GM12878 (cell line): ENCODE data around the gene GPC5. TPM values are rescaled to one million over a fixed set of nuclear protein-coding genes. Genes with fewer than 3 reads are reported as not detected.

Experiments
- ATAC-seq: fragments of 200-7000 bp; cut with Tn5 transposase; 3 replicates; pipeline ENCODE4 v1.9.1; 2020; ENCODE audit warnings: mild to moderate bottlenecking, moderate library complexity
- BruUV-seq: library from RNA; stranded (reverse); fragments of 400-500 nt; replicated peaks from 2 replicates; lab custom pipeline; 2021; lab: Mats Ljungman, UMichigan
- CTCF ChIA-PET: fragments of 300-600 bp; sonication (Branson Sonifier 250); formaldehyde crosslinking; extraction: SDS; loops from one replicate; lab custom pipeline; 2021; ENCODE audit warnings: inconsistent platforms; lab: Yijun Ruan, JAX
- POLR2A ChIA-PET: fragments of 350-600 bp; formaldehyde crosslinking; extraction: SDS; loops from one replicate; lab custom pipeline; 2021; ENCODE audit warnings: inconsistent platforms; lab: Charles Lee
- RAD21 ChIA-PET: fragments of 300-600 bp; sonication (Branson Sonifier 250); formaldehyde crosslinking; loops from one replicate; lab custom pipeline; 2023; ENCODE audit warnings: antibody characterized with exemption; ENCODE audit not compliant: unreplicated experiment; lab: Charles Lee
- SMC1A ChIA-PET: fragments of 300-600 bp; sonication (Branson Sonifier 250); formaldehyde crosslinking; loops from one replicate; lab custom pipeline; 2023; ENCODE audit not compliant: unreplicated experiment, uncharacterized antibody; lab: Charles Lee
- DNase-seq: peaks from one replicate; pipeline ENCODE4 v3.0.0-alpha.2; 2011; ENCODE audit warnings: low read depth, low spot score
- FAIRE-seq: peaks from 3 replicates; lab custom pipeline; 2011; peaks lifted over from hg19 to GRCh38; lab: Jason Lieb, UNC
- H2AFZ ChIP-seq: 2 replicates; pipeline ENCODE4 v1.6.0; 2011; ENCODE audit warnings: low read depth, low read length, control low read depth; ENCODE audit not compliant: control insufficient read depth
- H3K27ac ChIP-seq: 2 replicates; pipeline ENCODE4 v1.5.1; 2011; ENCODE audit warnings: control low read depth; ENCODE audit not compliant: control insufficient read depth, insufficient read depth
- H3K27me3 ChIP-seq, 2 experiments: replicated peaks in 1 of 2; 2 replicates each; pipeline versions ENCODE4 v1.6.0 to v1.6.1; 2011; ENCODE audit warnings: low read length in 1 of 2; ENCODE audit not compliant: control insufficient read depth in 2 of 2, insufficient read depth in 2 of 2
- H3K36me3 ChIP-seq, 2 experiments: 2 replicates each; pipeline ENCODE4 v1.5.1; 2011; ENCODE audit warnings: low read length in 1 of 2; ENCODE audit not compliant: control insufficient read depth in 2 of 2, insufficient read depth in 2 of 2
- H3K4me1 ChIP-seq: 2 replicates; pipeline ENCODE4 v1.6.1; 2011; ENCODE audit warnings: mild to moderate bottlenecking, low read length, moderate library complexity, mixed read lengths; ENCODE audit not compliant: control insufficient read depth, insufficient read depth
- H3K4me2 ChIP-seq: 2 replicates; pipeline ENCODE4 v1.6.0; 2011; ENCODE audit warnings: control low read depth; ENCODE audit not compliant: control insufficient read depth, insufficient read depth
- H3K4me3 ChIP-seq: fragments of 200-600 bp; sonication (generic); 2 replicates; pipeline ENCODE4 v1.5.1; 2016
- H3K79me2 ChIP-seq: 2 replicates; pipeline ENCODE4 v1.6.0; 2011; ENCODE audit warnings: low read length; ENCODE audit not compliant: control insufficient read depth, insufficient read depth
- H3K9ac ChIP-seq: 2 replicates; pipeline ENCODE4 v1.8.0; 2011; ENCODE audit warnings: low read length, control low read depth, mixed read lengths; ENCODE audit not compliant: control insufficient read depth, insufficient read depth
- H3K9me3 ChIP-seq: replicated peaks from 3 replicates; pipeline ENCODE4 v1.5.1; 2011; ENCODE audit warnings: mild to moderate bottlenecking, low read length; ENCODE audit not compliant: control insufficient read depth, insufficient read depth
- H4K20me1 ChIP-seq: 2 replicates; pipeline ENCODE4 v1.6.0; 2011; ENCODE audit not compliant: control insufficient read depth, insufficient read depth
- BCL11A ChIP-seq: IDR thresholded peaks from 2 replicates; pipeline ENCODE4 v1.6.1; 2011; ENCODE audit warnings: low read depth, low read length
- CBX5 ChIP-seq: sonication (generic); IDR thresholded peaks from 2 replicates; pipeline ENCODE4 v1.6.1; 2016; ENCODE audit warnings: low read depth, moderate library complexity, mild to moderate bottlenecking, inconsistent platforms
- PAX5 ChIP-seq: IDR thresholded peaks from 2 replicates; pipeline ENCODE4 v1.6.1; 2011; ENCODE audit warnings: low read depth, low read length, borderline replicate concordance
- RAD21 ChIP-seq: IDR thresholded peaks from 2 replicates; pipeline ENCODE4 v1.6.1; 2011; ENCODE audit warnings: mild to moderate bottlenecking, low read depth, low read length, moderate library complexity; ENCODE audit not compliant: insufficient read depth
- SMC3 ChIP-seq: IDR thresholded peaks from 2 replicates; pipeline ENCODE4 v1.6.1; 2011; ENCODE audit warnings: low read length, improper control_type of control experiment, borderline replicate concordance
- YY1 ChIP-seq: IDR thresholded peaks from 2 replicates; pipeline ENCODE4 v1.6.1; 2011; ENCODE audit warnings: low read depth, mild to moderate bottlenecking, low read length
- ZNF384 ChIP-seq: IDR thresholded peaks from 2 replicates; pipeline ENCODE4 v1.6.1; 2012; ENCODE audit warnings: low read depth, mild to moderate bottlenecking, low read length, improper control_type of control experiment, borderline replicate concordance
- WGBS: methylation state at CpG from one replicate; pipeline ENCODE4 v1.1.6; 2016; ENCODE audit warnings: low lambda C conversion rate; ENCODE audit not compliant: insufficient replicate concordance, insufficient coverage; ENCODE audit errors: missing lambda C conversion rate; 5-methylcytosine and 5-hydroxymethylcytosine counted together
- in situ Hi-C: fragments of 300-500 bp; cut with MboI; formaldehyde crosslinking; loops from 9 replicates; pipeline ENCODE4 v1.14.3; 2018; ENCODE audit warnings: mixed read lengths
- intact Hi-C: fragments of 100-400 bp; cut with micrococcal nuclease; formaldehyde crosslinking; loops from one replicate; pipeline ENCODE4 v1.14.2; 2022; ENCODE audit not compliant: unreplicated experiment
- polyA plus RNA-seq, 11 experiments: library from polyadenylated mRNA; depleted of rRNA in 4 of 11; unstranded in 6 of 11; stranded (reverse) in 5 of 11; fragments of >200 nt; fragmentation: Nextera tagmentation in 4 of 11; fragmentation: Illumina TruSeq in 1 of 11; extraction: Ambion mirVana in 4 of 11; extraction: Trizol in 1 of 11; gene quantifications; 1 replicate in 1 of 11; 2 replicates in 10 of 11; pipeline versions ENCODE4 v1.2.1 to v1.2.3, GENCODE V29; 2011 to 2016; ENCODE audit warnings: inconsistent platforms in 2 of 11, missing spikeins in 2 of 11, low read depth in 1 of 11
- total RNA-seq, 4 experiments: library from RNA; depleted of rRNA in 3 of 4; stranded (reverse); fragments of >200 nt in 3 of 4; fragmentation: Illumina TruSeq in 1 of 4; extraction: Trizol in 1 of 4; gene quantifications; 2 replicates each; pipeline versions ENCODE4 v1.2.1 to v1.2.3, GENCODE V29; 2013 to 2021
- TF ChIP-seq, protein P1 (sequence below), 3 experiments: IDR thresholded peaks in 2 of 3; conservative IDR thresholded peaks in 1 of 3; 2 replicates each; pipeline ENCODE4 v1.5.1; 2011; ENCODE audit warnings: low read depth in 3 of 3, low read length in 3 of 3, mild to moderate bottlenecking in 3 of 3, control low read depth in 2 of 3, moderate library complexity in 2 of 3, inconsistent platforms in 1 of 3, mixed read lengths in 1 of 3; ENCODE audit not compliant: control insufficient read depth in 2 of 3, insufficient read depth in 1 of 3; ENCODE audit errors: extremely low read depth in 1 of 3
- TF ChIP-seq, protein P2 (sequence below): IDR thresholded peaks from 2 replicates; pipeline ENCODE4 v1.6.1; 2012; ENCODE audit warnings: improper control_type of control experiment, low read depth, low read length; ENCODE audit not compliant: insufficient replicate concordance

Gene GPC5
- total and polyA plus RNA-seq, 10 of the 15 experiments (the other 5 are each of a cell fraction or from before 2014, with no cell fraction given) = 0.05 to 0.87 (median 0.44) TPM; not detected in 1

DNA sequence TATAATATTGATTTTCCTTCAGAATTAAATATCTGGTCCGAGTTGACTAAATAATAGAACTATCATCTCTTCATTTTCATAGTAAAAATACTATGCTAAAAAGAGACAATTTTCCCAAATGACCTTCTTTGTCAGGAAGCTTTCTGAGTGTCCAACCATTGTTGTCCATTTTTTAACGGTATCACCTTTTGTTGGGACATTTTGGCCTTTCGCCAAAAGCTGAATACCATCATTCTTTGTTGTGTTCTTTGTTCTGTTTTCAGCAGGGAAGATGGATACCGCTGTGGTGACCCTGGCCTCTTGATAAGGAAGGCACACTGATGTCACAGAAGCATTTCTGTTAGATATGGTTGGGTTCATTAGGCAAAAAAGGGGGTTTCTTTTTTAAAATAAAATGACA lies 1173.8 kb downstream of the GPC5 start (continued):
- no peak for TF ChIP-seq BCL11A
- TF ChIP-seq, all 136 proteins: peak for 0

DNA sequence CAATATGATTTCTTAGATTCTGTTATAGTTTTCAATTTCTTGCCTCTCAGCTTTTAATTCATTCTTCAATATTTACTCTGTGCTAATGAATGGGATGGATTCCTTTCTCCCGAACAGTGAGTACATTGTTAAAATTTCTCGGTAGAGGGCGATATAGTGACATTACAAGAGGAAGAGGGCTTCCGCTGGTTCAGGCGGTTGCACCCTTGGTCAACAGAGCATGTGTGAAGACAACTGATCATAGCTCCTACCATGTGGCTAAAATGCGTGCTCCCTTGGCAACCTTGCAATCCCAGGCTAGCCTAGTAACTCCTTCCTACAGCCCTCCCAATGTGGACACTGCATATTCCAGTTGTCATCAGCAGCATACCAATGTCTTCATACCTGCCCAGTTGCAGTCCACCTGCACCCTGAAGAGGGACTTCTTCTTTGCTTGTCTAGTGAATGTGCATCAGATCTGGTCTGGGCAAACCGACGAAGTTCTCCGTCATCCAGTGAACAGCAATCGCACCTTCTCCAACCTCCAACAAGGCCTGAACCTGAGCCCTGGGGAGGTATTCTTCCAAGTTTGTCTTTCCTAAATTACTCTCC lies 1175.1 kb downstream of the GPC5 start:
- DNase-seq (no peak), FAIRE-seq (no peak), ATAC-seq (peak; percentile 90)
- POLR2A ChIA-PET = no interaction called here
- RAD21 ChIA-PET = interaction anchor here (1.0 to 1.9 kb wide), 2 partner anchors 328 to 1788 kb away, joined by 3 to 5 read pairs; no protein-coding TSS in a partner anchor
- no peak overlapping the region for H3K9ac ChIP-seq
- H3K36me3 ChIP-seq = no peaks in the 10 kb centered on the region
- TF ChIP-seq PAX5 (peak; percentile 71; the same call in 1 of the 2 replicates), ZNF384 (no peak), CBX5 (no peak), RAD21 (peak; percentile 41; the same call in 1 of the 2 replicates), SMC3 (peak; percentile 37; the same call in 1 of the 2 replicates), YY1 (no peak)
- TF ChIP-seq, protein P1, sequence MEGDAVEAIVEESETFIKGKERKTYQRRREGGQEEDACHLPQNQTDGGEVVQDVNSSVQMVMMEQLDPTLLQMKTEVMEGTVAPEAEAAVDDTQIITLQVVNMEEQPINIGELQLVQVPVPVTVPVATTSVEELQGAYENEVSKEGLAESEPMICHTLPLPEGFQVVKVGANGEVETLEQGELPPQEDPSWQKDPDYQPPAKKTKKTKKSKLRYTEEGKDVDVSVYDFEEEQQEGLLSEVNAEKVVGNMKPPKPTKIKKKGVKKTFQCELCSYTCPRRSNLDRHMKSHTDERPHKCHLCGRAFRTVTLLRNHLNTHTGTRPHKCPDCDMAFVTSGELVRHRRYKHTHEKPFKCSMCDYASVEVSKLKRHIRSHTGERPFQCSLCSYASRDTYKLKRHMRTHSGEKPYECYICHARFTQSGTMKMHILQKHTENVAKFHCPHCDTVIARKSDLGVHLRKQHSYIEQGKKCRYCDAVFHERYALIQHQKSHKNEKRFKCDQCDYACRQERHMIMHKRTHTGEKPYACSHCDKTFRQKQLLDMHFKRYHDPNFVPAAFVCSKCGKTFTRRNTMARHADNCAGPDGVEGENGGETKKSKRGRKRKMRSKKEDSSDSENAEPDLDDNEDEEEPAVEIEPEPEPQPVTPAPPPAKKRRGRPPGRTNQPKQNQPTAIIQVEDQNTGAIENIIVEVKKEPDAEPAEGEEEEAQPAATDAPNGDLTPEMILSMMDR (IDR thresholded peaks at IDR 0.05 in 2 of 3, conservative IDR thresholded peaks at IDR 0.05 in 1 of 3; ENCODE audit: control insufficient read depth in 2 of 3, extremely low read depth in 1 of 3, insufficient read depth in 1 of 3, low read depth in 3 of 3, low read length in 3 of 3) = peak in 2 of 3 experiments; percentile 17 to 39; a peak in 3 of 6 replicates
- TF ChIP-seq, protein P2, sequence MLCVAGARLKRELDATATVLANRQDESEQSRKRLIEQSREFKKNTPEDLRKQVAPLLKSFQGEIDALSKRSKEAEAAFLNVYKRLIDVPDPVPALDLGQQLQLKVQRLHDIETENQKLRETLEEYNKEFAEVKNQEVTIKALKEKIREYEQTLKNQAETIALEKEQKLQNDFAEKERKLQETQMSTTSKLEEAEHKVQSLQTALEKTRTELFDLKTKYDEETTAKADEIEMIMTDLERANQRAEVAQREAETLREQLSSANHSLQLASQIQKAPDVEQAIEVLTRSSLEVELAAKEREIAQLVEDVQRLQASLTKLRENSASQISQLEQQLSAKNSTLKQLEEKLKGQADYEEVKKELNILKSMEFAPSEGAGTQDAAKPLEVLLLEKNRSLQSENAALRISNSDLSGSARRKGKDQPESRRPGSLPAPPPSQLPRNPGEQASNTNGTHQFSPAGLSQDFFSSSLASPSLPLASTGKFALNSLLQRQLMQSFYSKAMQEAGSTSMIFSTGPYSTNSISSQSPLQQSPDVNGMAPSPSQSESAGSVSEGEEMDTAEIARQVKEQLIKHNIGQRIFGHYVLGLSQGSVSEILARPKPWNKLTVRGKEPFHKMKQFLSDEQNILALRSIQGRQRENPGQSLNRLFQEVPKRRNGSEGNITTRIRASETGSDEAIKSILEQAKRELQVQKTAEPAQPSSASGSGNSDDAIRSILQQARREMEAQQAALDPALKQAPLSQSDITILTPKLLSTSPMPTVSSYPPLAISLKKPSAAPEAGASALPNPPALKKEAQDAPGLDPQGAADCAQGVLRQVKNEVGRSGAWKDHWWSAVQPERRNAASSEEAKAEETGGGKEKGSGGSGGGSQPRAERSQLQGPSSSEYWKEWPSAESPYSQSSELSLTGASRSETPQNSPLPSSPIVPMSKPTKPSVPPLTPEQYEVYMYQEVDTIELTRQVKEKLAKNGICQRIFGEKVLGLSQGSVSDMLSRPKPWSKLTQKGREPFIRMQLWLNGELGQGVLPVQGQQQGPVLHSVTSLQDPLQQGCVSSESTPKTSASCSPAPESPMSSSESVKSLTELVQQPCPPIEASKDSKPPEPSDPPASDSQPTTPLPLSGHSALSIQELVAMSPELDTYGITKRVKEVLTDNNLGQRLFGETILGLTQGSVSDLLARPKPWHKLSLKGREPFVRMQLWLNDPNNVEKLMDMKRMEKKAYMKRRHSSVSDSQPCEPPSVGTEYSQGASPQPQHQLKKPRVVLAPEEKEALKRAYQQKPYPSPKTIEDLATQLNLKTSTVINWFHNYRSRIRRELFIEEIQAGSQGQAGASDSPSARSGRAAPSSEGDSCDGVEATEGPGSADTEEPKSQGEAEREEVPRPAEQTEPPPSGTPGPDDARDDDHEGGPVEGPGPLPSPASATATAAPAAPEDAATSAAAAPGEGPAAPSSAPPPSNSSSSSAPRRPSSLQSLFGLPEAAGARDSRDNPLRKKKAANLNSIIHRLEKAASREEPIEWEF = no peak
- CTCF ChIA-PET = interaction anchor here (0.6 to 3.5 kb wide), 13 partner anchors 13 to 1790 kb away, joined by 3 to 12 read pairs (median 4); no protein-coding TSS in a partner anchor
- H2AFZ ChIP-seq = no peak overlapping the region
- no TSS peak for BruUV-seq
- H3K4me3 ChIP-seq = no peak overlapping the region
- in situ Hi-C loops (loop anchor here (25.0 kb wide), 1 partner anchor 1789 kb away; no protein-coding TSS in a partner anchor), intact Hi-C loops (loop anchor here (1.0 to 10.0 kb wide), 2 partner anchors 1621 to 1789 kb away; no protein-coding TSS in a partner anchor)
- no peaks in the 10 kb centered on the region for H3K9me3 ChIP-seq
- H3K27me3 ChIP-seq = no peaks in the 10 kb centered on the region
- H3K27ac ChIP-seq = no peak overlapping the region
- no peak overlapping the region for H3K4me2 ChIP-seq
- SMC1A ChIA-PET = interaction anchor here (0.8 to 2.2 kb wide), 3 partner anchors 220 to 1788 kb away, joined by 4 to 7 read pairs (median 4); no protein-coding TSS in a partner anchor
- no peaks in the 10 kb centered on the region for H4K20me1 ChIP-seq
- no peaks in the 10 kb centered on the region for H3K79me2 ChIP-seq
- 57% methylated on average over 10 of the region's 10 CpGs for WGBS
- H3K4me1 ChIP-seq = no peaks in the 10 kb centered on the region
